Hepatocyte (in vitro differentiated cells): ENCODE results near the gene CRYBA1. TPM values are rescaled to one million over a fixed set of nuclear protein-coding genes. Genes with fewer than 3 reads are reported as not detected.

Experiments used
- DNase-seq: peaks from one replicate; pipeline ENCODE4 v3.0.0-alpha.2; 2016; ENCODE audit warnings: low spot score
- H2AFZ ChIP-seq: fragments of 200-600 bp; sonication (generic); 2 replicates; pipeline ENCODE4 v1.6.0; 2016; ENCODE audit warnings: antibody characterized with exemption, mild to moderate bottlenecking
- H3K27ac ChIP-seq: fragments of 200-600 bp; sonication (generic); 2 replicates; pipeline ENCODE4 v1.5.1; 2016; ENCODE audit warnings: mild to moderate bottlenecking
- H3K27me3 ChIP-seq: fragments of 200-600 bp; sonication (generic); 2 replicates; pipeline ENCODE4 v1.6.1; 2016
- H3K36me3 ChIP-seq: fragments of 200-600 bp; sonication (generic); replicated peaks from 2 replicates; pipeline ENCODE4 v1.5.1; 2016; ENCODE audit warnings: low read depth; ENCODE audit not compliant: insufficient read depth
- H3K4me1 ChIP-seq: fragments of 200-600 bp; sonication (generic); 2 replicates; pipeline ENCODE4 v1.5.1; 2016; ENCODE audit warnings: mild to moderate bottlenecking, moderate library complexity; ENCODE audit not compliant: insufficient read depth
- H3K4me2 ChIP-seq: fragments of 200-600 bp; sonication (generic); 2 replicates; pipeline ENCODE4 v1.6.0; 2016
- H3K4me3 ChIP-seq: fragments of 200-600 bp; sonication (generic); 2 replicates; pipeline ENCODE4 v1.5.1; 2016; ENCODE audit warnings: mild to moderate bottlenecking
- H3K79me2 ChIP-seq: fragments of 200-600 bp; sonication (generic); 2 replicates; pipeline ENCODE4 v1.6.0; 2017; ENCODE audit warnings: mild to moderate bottlenecking
- H3K9me2 ChIP-seq: fragments of 200-600 bp; sonication (generic); replicated peaks from 2 replicates; pipeline ENCODE4 v1.6.0; 2017; ENCODE audit warnings: mild to moderate bottlenecking; ENCODE audit not compliant: insufficient read depth
- H3K9me3 ChIP-seq: fragments of 200-600 bp; sonication (generic); 2 replicates; pipeline ENCODE4 v1.5.1; 2016; ENCODE audit warnings: low read depth, mild to moderate bottlenecking
- H4K20me1 ChIP-seq: fragments of 200-600 bp; sonication (generic); 2 replicates; pipeline ENCODE4 v1.6.0; 2016; ENCODE audit warnings: mild to moderate bottlenecking; ENCODE audit not compliant: insufficient read depth, poor library complexity, severe bottlenecking
- EZH2 ChIP-seq: fragments of 200-600 bp; sonication (generic); IDR thresholded peaks from 2 replicates; pipeline ENCODE4 v1.6.1; 2016; ENCODE audit warnings: antibody characterized with exemption, mild to moderate bottlenecking, borderline replicate concordance
- EZH2phosphoT487 ChIP-seq: fragments of 200-600 bp; sonication (generic); IDR thresholded peaks from one replicate; pipeline ENCODE4 v1.6.1; 2018; ENCODE audit warnings: antibody characterized with exemption, mild to moderate bottlenecking, low read depth, moderate library complexity; ENCODE audit not compliant: unreplicated experiment, severe bottlenecking
- WGBS: methylation state at CpG from one replicate; pipeline ENCODE4 v1.1.6; 2016; ENCODE audit warnings: low lambda C conversion rate; ENCODE audit errors: missing lambda C conversion rate; 5-methylcytosine and 5-hydroxymethylcytosine counted together
- polyA plus RNA-seq: library from polyadenylated mRNA; unstranded; fragments of >200 nt; fragmentation: Nextera tagmentation; extraction: Ambion mirVana; gene quantifications from 2 replicates; pipeline ENCODE4 v1.2.1, GENCODE V29; 2016
- total RNA-seq: library from RNA; depleted of rRNA; stranded (reverse); fragments of >200 nt; gene quantifications from 2 replicates; pipeline ENCODE4 v1.2.3, GENCODE V29; 2014
- TF ChIP-seq, protein P1 (sequence below): fragments of 200-600 bp; sonication (generic); IDR thresholded peaks from 2 replicates; pipeline ENCODE4 v1.5.1; 2016; ENCODE audit warnings: antibody characterized with exemption, mild to moderate bottlenecking; ENCODE audit not compliant: poor library complexity

CRYBA1 gene
- total and polyA plus RNA-seq, 2 experiments from 2014 or later = not detected

DNA sequence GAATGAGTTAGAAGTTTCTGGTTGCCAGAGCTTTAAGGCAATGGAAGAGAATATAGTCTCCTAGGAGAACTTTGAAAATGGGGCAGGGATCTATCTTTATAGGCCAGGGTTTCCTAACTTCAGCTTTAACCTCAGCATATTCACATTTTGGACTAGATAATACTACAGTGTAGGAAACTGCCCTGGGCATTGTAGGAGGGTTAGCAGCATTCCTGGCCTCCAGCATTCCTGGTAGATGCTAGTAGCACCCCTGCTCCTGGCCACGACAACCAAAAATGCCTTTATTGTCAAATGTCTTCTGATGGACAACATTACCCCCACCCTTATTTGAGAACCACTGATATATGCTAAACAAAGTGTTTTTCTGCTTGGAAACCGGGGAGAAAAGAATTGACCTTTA, 38.7 kb upstream of the CRYBA1 start:
- no peaks in the 10 kb centered on the region for H3K27me3 ChIP-seq
- WGBS = 71% methylated on average over 2 of the region's 2 CpGs
- no peak for DNase-seq

DNA sequence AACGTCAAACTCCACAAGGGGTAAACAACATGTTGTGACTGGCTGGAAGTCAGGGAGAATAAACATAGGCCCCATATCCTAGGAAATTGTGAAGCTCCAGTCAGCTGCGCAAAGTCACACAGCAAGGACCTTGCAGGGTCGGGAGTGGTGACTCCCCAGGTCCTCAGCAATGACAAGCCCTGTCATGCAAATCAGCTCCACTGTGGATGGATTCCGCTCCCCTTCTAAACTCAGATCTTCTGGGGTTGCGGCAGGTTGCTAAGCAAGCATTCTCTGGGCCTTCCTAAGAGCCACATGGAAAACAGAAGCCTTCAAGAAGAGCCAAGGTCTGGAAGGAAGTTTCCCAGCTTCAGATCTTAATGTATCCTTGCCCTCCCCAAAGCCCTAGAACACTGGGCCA, 37.6 kb upstream of the CRYBA1 start:
- H3K36me3 ChIP-seq = no peaks in the 10 kb centered on the region
- H3K27me3 ChIP-seq = no peaks in the 10 kb centered on the region
- WGBS = 87% methylated on average over 5 of the region's 5 CpGs
- H3K9me2 ChIP-seq = no peaks in the 10 kb centered on the region
- no peaks in the 10 kb centered on the region for H3K4me1 ChIP-seq
- DNase-seq = no peak
- no peaks in the 10 kb centered on the region for H3K79me2 ChIP-seq
- H3K9me3 ChIP-seq = no peaks in the 10 kb centered on the region
- H3K27ac ChIP-seq = no peak overlapping the region
- H3K4me2 ChIP-seq = no peak overlapping the region
- TF ChIP-seq EZH2 (no peak), EZH2phosphoT487 (no peak)
- TF ChIP-seq, protein P1, sequence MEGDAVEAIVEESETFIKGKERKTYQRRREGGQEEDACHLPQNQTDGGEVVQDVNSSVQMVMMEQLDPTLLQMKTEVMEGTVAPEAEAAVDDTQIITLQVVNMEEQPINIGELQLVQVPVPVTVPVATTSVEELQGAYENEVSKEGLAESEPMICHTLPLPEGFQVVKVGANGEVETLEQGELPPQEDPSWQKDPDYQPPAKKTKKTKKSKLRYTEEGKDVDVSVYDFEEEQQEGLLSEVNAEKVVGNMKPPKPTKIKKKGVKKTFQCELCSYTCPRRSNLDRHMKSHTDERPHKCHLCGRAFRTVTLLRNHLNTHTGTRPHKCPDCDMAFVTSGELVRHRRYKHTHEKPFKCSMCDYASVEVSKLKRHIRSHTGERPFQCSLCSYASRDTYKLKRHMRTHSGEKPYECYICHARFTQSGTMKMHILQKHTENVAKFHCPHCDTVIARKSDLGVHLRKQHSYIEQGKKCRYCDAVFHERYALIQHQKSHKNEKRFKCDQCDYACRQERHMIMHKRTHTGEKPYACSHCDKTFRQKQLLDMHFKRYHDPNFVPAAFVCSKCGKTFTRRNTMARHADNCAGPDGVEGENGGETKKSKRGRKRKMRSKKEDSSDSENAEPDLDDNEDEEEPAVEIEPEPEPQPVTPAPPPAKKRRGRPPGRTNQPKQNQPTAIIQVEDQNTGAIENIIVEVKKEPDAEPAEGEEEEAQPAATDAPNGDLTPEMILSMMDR = no peak
- no peaks in the 10 kb centered on the region for H4K20me1 ChIP-seq
- no peak overlapping the region for H3K4me3 ChIP-seq
- no peak overlapping the region for H2AFZ ChIP-seq

More for the DNA sequence above, 38.7 kb upstream of the CRYBA1 start:
- Histone ChIP-seq H3K4me2 (no peak overlapping the region), H3K79me2 (no peaks in the 10 kb centered on the region), H3K4me1 (no peaks in the 10 kb centered on the region), H3K9me2 (no peaks in the 10 kb centered on the region), H2AFZ (no peak overlapping the region), H3K36me3 (no peaks in the 10 kb centered on the region), H3K9me3 (no peaks in the 10 kb centered on the region), H4K20me1 (no peaks in the 10 kb centered on the region), H3K4me3 (no peak overlapping the region), H3K27ac (no peak overlapping the region)
- TF ChIP-seq EZH2 (no peak), EZH2phosphoT487 (no peak)
- TF ChIP-seq, protein P1 = no peak

DNA sequence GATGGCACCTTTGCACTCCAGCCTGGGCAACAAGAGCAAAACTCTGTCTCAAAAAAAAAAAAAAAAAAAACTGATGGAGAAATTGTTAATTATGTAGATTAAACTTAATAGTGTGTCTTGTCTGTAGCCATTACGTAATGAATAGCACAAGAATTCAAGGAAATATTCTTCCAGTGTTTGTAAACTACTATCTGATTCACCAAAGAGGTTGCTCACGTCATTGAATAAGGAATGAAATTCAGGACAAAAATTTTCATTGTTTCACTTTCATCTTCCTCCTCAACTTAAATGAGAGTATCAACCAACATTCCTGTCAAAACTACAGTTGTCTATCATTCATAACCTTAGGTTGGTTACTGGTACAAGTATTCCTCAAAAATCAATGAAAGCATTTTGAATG, 35.8 kb upstream of the CRYBA1 start:
- H3K27ac ChIP-seq = no peak overlapping the region
- WGBS = 97% methylated on average over 2 of the region's 2 CpGs
- TF ChIP-seq EZH2 (no peak), EZH2phosphoT487 (no peak)
- TF ChIP-seq, protein P1 = no peak

DNA sequence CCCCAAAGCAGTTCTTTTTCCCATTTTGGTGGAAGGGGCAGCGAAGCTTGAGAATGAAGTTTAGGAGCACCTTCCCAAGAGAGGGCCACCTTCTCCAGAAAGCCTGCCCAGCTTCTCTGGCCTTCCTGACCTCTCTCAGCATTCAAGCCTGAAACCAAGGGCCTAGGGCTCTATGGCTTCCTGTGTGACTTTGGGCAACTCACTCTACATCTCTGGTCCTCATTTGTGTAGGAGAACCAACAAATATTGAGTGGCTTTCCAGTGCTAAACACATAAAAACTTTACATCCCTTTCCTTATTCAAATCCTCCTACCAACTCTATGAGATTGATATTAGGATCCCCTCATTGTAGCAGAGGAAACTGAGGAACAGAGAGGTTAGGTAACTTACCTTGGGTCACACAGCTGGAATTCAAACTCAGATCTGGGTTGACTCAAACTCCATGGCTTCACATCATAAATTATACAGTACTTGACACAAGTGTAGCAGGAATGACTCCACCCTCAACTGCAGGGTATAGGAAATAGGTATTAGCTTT, 34.5 kb upstream of the CRYBA1 start:
- no peaks in the 10 kb centered on the region for H3K79me2 ChIP-seq
- H3K9me3 ChIP-seq = no peaks in the 10 kb centered on the region
- no peak overlapping the region for H3K27ac ChIP-seq
- H3K4me3 ChIP-seq = no peak overlapping the region
- H3K4me2 ChIP-seq = no peak overlapping the region
- WGBS = 100% methylated on average over 1 of the region's 1 CpG
- H3K9me2 ChIP-seq = no peaks in the 10 kb centered on the region
- H3K36me3 ChIP-seq = no peaks in the 10 kb centered on the region
- no peaks in the 10 kb centered on the region for H3K4me1 ChIP-seq
- no peak for DNase-seq
- H3K27me3 ChIP-seq = no peaks in the 10 kb centered on the region
- no peak overlapping the region for H2AFZ ChIP-seq
- TF ChIP-seq EZH2phosphoT487 = no peak
- TF ChIP-seq, protein P1 = no peak
- TF ChIP-seq EZH2 = no peak
- H4K20me1 ChIP-seq = no peaks in the 10 kb centered on the region

More for the DNA sequence above, 35.8 kb upstream of the CRYBA1 start:
- Histone ChIP-seq H2AFZ (no peak overlapping the region), H4K20me1 (no peaks in the 10 kb centered on the region), H3K9me2 (no peaks in the 10 kb centered on the region), H3K79me2 (no peaks in the 10 kb centered on the region), H3K36me3 (no peaks in the 10 kb centered on the region), H3K27me3 (no peaks in the 10 kb centered on the region), H3K4me1 (no peaks in the 10 kb centered on the region), H3K4me3 (no peak overlapping the region), H3K4me2 (no peak overlapping the region), H3K9me3 (no peaks in the 10 kb centered on the region)
- DNase-seq = no peak
